HepG2 (cell line): ENCODE results near the gene SLC2A10. TPM values are rescaled to one million over a fixed set of nuclear protein-coding genes. Genes with fewer than 3 reads are reported as not detected.

ENCODE experiments used
- BRCA1 ChIP-seq: sonication (generic); formaldehyde crosslinking; IDR thresholded peaks from 2 replicates; pipeline ENCODE4 v1.4.0; 2020; ENCODE audit warnings: missing genetic modification reagents
- CBFB ChIP-seq: sonication (generic); formaldehyde crosslinking; IDR thresholded peaks from 2 replicates; pipeline ENCODE4 v1.4.0; 2020; ENCODE audit warnings: missing genetic modification reagents
- FOXO1 ChIP-seq: sonication (generic); formaldehyde crosslinking; IDR thresholded peaks from 2 replicates; pipeline ENCODE4 v1.4.0; 2020; ENCODE audit warnings: missing genetic modification reagents
- GABPA ChIP-seq, 2 experiments: IDR thresholded peaks; 2 replicates each; pipeline ENCODE4 v1.6.1; 2011 to 2016; ENCODE audit warnings: low read depth in 2 of 2, low read length in 1 of 2, missing biosample characterization in 1 of 2, missing genetic modification characterization in 1 of 2
- GTF2F1 ChIP-seq: fragments of 150-350 bp; IDR thresholded peaks from 2 replicates; pipeline ENCODE4 v1.6.1; 2014; ENCODE audit warnings: low read length
- GTF3A ChIP-seq: sonication (generic); formaldehyde crosslinking; conservative IDR thresholded peaks from 2 replicates; pipeline ENCODE4 v1.4.0; 2020; ENCODE audit warnings: mild to moderate bottlenecking, missing genetic modification reagents
- HMGA1 ChIP-seq: sonication (generic); formaldehyde crosslinking; conservative IDR thresholded peaks from 2 replicates; pipeline ENCODE4 v1.4.0; 2020; ENCODE audit warnings: missing genetic modification reagents
- HNRNPK ChIP-seq: fragments of 200-400 bp; formaldehyde crosslinking; IDR thresholded peaks from 2 replicates; pipeline ENCODE4 v1.6.1; 2018; ENCODE audit warnings: low read length, low read depth, moderate library complexity, mild to moderate bottlenecking; ENCODE audit not compliant: poor library complexity, severe bottlenecking
- KAT8 ChIP-seq: IDR thresholded peaks from 2 replicates; pipeline ENCODE4 v1.6.1; 2016; ENCODE audit warnings: missing genetic modification reagents, missing compliant biosample characterization
- LCORL ChIP-seq, 2 experiments: fragments of 450-650 bp in 1 of 2; sonication (generic) in 1 of 2; formaldehyde crosslinking in 1 of 2; IDR thresholded peaks; 2 replicates each; pipeline versions ENCODE4 v1.5.0 to v1.6.1; 2017 to 2020; ENCODE audit warnings: antibody characterized with exemption in 1 of 2, missing genetic modification reagents in 1 of 2
- MAFF ChIP-seq: IDR thresholded peaks from 2 replicates; pipeline ENCODE4 v1.6.1; 2011; ENCODE audit warnings: low read depth, low read length, improper control_type of control experiment
- REPIN1 ChIP-seq: sonication (generic); formaldehyde crosslinking; IDR thresholded peaks from 2 replicates; pipeline ENCODE4 v1.8.0; 2022; ENCODE audit warnings: missing genetic modification reagents, low read depth, mild to moderate bottlenecking, borderline replicate concordance
- REXO4 ChIP-seq: sonication (generic); formaldehyde crosslinking; IDR thresholded peaks from 2 replicates; pipeline ENCODE4 v1.8.0; 2022; ENCODE audit warnings: missing genetic modification reagents, mild to moderate bottlenecking, borderline replicate concordance
- RFXANK ChIP-seq: IDR thresholded peaks from 2 replicates; pipeline ENCODE4 v1.6.1; 2016
- RNF2 ChIP-seq: fragments of 450-650 bp; conservative IDR thresholded peaks from 2 replicates; pipeline ENCODE4 v1.6.1; 2016; ENCODE audit warnings: low read depth
- SKI ChIP-seq: fragments of 450-650 bp; IDR thresholded peaks from one replicate; pipeline ENCODE4 v1.6.1; 2018; ENCODE audit warnings: mild to moderate bottlenecking; ENCODE audit not compliant: partially characterized antibody
- SP140L ChIP-seq: sonication (generic); formaldehyde crosslinking; IDR thresholded peaks from 2 replicates; pipeline ENCODE4 v1.4.0; 2020; ENCODE audit warnings: missing genetic modification reagents, borderline replicate concordance
- TEAD3 ChIP-seq: optimal IDR thresholded peaks from 2 replicates; pipeline ENCODE3; 2016; ENCODE audit warnings: borderline replicate concordance
- ZNF280D ChIP-seq: sonication (generic); formaldehyde crosslinking; IDR thresholded peaks from 2 replicates; pipeline ENCODE4 v1.5.1; 2020; ENCODE audit warnings: mild to moderate bottlenecking, missing genetic modification reagents
- ZNF414 ChIP-seq: sonication (generic); formaldehyde crosslinking; IDR thresholded peaks from 2 replicates; pipeline ENCODE4 v1.5.0; 2020; ENCODE audit warnings: missing genetic modification reagents
- ZNF501 ChIP-seq: sonication (generic); formaldehyde crosslinking; IDR thresholded peaks from 2 replicates; pipeline ENCODE4 v1.5.1; 2020; ENCODE audit warnings: mild to moderate bottlenecking, moderate library complexity, missing genetic modification reagents
- ZNF570 ChIP-seq: sonication (generic); formaldehyde crosslinking; IDR thresholded peaks from 2 replicates; pipeline ENCODE4 v1.4.0; 2020; ENCODE audit warnings: mild to moderate bottlenecking, missing genetic modification reagents, borderline replicate concordance
- ZNF790 ChIP-seq: sonication (generic); formaldehyde crosslinking; IDR thresholded peaks from 2 replicates; pipeline ENCODE4 v1.8.0; 2022; ENCODE audit warnings: missing genetic modification reagents, mild to moderate bottlenecking, borderline replicate concordance
- ZNF850 ChIP-seq: sonication (generic); formaldehyde crosslinking; conservative IDR thresholded peaks from 2 replicates; pipeline ENCODE4 v1.9.0; 2021; ENCODE audit warnings: mild to moderate bottlenecking, missing genetic modification reagents
- ZUFSP ChIP-seq: sonication (generic); formaldehyde crosslinking; IDR thresholded peaks from 2 replicates; pipeline ENCODE4 v1.9.0; 2021; ENCODE audit warnings: missing genetic modification reagents, mild to moderate bottlenecking, borderline replicate concordance
- polyA plus RNA-seq, 8 experiments: library from polyadenylated mRNA; depleted of rRNA in 3 of 8; stranded (reverse) in 7 of 8; unstranded in 1 of 8; fragments of >200 nt; fragmentation: Illumina TruSeq in 4 of 8; extraction: Trizol in 4 of 8; gene quantifications; 2 replicates each; pipeline versions ENCODE4 v1.2.1 to v1.2.3, GENCODE V29; 2011 to 2016; ENCODE audit warnings: low read depth in 4 of 8, missing spikeins in 1 of 8, mixed read lengths in 1 of 8; ENCODE audit not compliant: insufficient read depth in 1 of 8
- total RNA-seq, 5 experiments: library from RNA; depleted of rRNA; stranded (reverse); fragments of >200 nt; fragmentation: Illumina TruSeq; extraction: Trizol; gene quantifications; 2 replicates each; pipeline ENCODE4 v1.2.3, GENCODE V29; 2016; ENCODE audit warnings: low read depth in 1 of 5

SLC2A10 gene
- total and polyA plus RNA-seq, 2 of the 13 experiments (the other 11 are each of a cell fraction or from before 2014, with no cell fraction given): 16.0 to 18.4 TPM

GRCh38 chr20:46681032-46681854, 28.2 kb upstream of the SLC2A10 start (continued):
- TF ChIP-seq ZNF280D (CRISPR knock-in tag): peak; percentile 70; the same call in 1 of the 2 replicates
- peak; percentile 45; the same call in 1 of the 2 replicates for TF ChIP-seq ZNF501 (CRISPR knock-in tag)
- peak; percentile 58 for TF ChIP-seq TEAD3 (CRISPR knock-in tag)
- no peak for TF ChIP-seq RNF2
- TF ChIP-seq GABPA (IDR thresholded peaks at IDR 0.05; ENCODE audit: low read depth, low read length): no peak
- no peak for TF ChIP-seq GABPA (CRISPR knock-in tag; IDR thresholded peaks at IDR 0.05; ENCODE audit: low read depth)
- TF ChIP-seq LCORL (IDR thresholded peaks at IDR 0.05): no peak
- peak; percentile 57; the same call in 1 of the 2 replicates for TF ChIP-seq LCORL (CRISPR knock-in tag; IDR thresholded peaks at IDR 0.05)
- no peak for TF ChIP-seq ZNF414
- no peak for TF ChIP-seq REXO4 (CRISPR knock-in tag)
- TF ChIP-seq HMGA1 (CRISPR knock-in tag): no peak
- TF ChIP-seq CBFB (CRISPR knock-in tag): no peak
- no peak; the same call in 1 of the 2 replicates for TF ChIP-seq RFXANK (CRISPR knock-in tag)
- peak; percentile 59 for TF ChIP-seq FOXO1 (CRISPR knock-in tag)
- peak; percentile 80; the same call in 1 of the 2 replicates for TF ChIP-seq REPIN1 (CRISPR knock-in tag)
- TF ChIP-seq ZNF570: no peak
- TF ChIP-seq GTF3A: no peak; the same call in 1 of the 2 replicates
- no peak for TF ChIP-seq GTF2F1
- TF ChIP-seq HNRNPK: peak; percentile 99
- no peak for TF ChIP-seq SP140L (CRISPR knock-in tag)
- no peak for TF ChIP-seq ZNF850 (CRISPR knock-in tag)
- no peak for TF ChIP-seq MAFF
- no peak for TF ChIP-seq ZNF790 (CRISPR knock-in tag)
- TF ChIP-seq BRCA1: no peak
- no peak for TF ChIP-seq ZUFSP (CRISPR knock-in tag)
- peak; percentile 49; the same call in 1 of the 2 replicates for TF ChIP-seq KAT8
- no peak for TF ChIP-seq SKI
